NCI-H526 treated with DMSO at 0.1 percent for 48 hours (cell line): Measurements from ENCODE around the gene ANXA1.
A peak's percentile ranks its signal among the peaks of the same experiment; 100 is the strongest.
"Not testable (repeated sequence)": the region's sequence is repeated elsewhere in the genome, so short reads cannot be mapped to it uniquely, and the experiment has no call there.

Experiments
- DNase-seq: peaks from one replicate; lab custom pipeline; 2025; lab: John Stamatoyannopoulos, UW

ANXA1 gene

DNA sequence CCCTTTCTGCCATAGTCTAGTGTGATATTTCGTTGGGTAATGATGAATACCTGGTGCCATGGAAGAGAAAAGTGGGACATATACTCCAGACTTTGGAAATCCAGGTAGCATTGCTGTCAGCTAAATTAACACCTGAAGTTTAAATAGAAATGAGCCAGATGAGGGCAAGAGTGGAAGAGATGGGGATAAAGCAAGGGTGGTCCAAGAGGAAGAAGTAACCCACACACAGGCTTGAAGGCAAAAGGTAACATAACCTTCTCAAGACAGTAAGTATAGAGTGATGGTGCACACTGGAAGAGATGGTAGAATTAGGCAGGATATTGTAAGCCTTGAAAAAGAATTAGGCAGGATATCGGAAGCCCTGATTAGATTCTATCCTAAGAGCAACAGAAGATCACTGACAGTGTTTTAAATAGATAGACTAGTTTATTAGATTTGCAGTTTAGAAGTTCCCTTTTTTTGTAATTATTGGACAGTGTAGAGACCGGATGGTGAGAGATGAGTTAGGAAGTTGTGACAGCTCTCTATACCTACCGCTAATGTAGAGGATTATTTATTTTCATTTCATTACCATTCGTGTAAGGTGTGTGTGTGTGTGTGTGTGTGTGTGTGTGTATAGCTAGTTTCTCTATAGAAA, 16.8 kb downstream of the ANXA1 start:
- DNase-seq, result no peak

DNA sequence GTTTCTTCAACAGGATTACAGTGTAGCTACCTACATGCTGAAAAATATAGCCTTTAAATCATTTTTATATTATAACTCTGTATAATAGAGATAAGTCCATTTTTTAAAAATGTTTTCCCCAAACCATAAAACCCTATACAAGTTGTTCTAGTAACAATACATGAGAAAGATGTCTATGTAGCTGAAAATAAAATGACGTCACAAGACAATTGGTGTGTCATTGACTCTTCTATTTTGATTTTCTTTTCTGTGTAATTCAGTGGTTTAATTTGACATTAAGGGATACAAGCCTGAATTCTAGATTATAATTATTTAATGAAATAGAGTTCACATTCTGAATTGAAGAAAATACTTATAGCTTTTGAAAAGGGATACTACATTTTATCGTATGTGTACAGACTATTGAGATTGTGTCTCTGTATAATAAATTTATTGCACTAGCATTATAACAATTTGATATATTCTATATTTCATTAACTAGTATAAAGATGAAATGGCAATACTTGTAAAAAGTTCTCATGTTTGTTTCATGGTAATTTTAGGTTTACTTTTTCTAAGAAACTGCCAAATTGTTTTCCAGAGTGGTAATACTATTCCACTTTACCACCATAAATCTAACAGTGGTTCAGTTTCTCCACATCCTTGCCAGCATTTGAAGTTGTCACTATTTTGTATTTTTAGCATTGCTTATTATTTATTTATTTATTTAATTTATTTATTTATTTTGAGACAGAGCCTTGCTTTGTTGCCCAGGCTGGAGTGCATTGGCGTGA, 18.7 kb downstream of the ANXA1 start:
- no peak for DNase-seq

DNA sequence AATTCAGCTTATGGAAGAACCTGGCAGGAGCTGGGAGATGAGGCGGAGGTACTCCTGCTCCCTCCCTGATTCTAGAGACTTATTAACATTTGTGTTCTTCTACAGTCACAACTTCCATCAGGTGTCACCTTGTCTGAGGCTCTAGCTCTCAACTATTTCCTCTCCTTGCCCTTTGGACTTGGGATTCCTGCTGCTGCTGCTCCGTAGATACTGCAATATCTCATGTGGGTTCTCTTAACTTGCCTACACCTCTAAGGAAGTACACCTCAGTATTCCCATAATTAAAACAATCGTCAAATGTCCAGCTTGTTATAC, 21.2 kb downstream of the ANXA1 start:
- DNase-seq, result peak; percentile 18

DNA sequence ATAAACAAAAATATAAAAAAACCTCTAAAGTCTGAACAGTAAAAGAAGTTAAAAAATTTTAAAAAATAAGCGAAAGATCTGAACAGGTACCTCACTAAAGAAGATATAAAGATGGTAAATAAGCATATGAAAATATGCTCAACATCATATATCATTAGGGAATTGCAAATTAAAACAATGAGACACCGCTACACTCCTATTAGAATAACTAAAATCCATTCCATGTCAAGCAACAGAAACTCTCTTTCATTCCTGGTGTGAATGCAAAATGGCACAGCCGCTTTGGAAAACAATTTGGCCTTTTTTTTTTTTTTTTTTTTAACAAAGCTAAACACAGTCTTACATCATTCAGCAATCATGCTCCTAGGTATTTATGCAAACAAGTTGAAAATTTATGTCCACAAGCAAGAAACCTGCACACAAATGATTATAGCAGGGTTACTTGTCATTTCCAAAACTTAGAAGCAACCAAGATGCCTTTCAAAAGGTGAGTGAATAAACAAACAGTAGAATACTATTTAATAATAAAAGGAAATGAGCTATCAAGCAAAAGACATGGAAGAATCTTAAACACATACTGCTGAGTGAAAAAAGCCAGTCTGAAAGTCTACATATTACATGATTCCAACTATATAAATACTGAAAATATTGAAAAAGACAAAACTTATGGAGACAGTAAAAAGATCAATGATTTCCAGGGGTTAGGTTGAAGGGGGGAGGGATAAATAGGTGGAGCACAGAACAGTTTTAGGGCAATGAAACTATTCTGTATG, 22.1 kb downstream of the ANXA1 start:
- DNase-seq, result peak; percentile 83

DNA sequence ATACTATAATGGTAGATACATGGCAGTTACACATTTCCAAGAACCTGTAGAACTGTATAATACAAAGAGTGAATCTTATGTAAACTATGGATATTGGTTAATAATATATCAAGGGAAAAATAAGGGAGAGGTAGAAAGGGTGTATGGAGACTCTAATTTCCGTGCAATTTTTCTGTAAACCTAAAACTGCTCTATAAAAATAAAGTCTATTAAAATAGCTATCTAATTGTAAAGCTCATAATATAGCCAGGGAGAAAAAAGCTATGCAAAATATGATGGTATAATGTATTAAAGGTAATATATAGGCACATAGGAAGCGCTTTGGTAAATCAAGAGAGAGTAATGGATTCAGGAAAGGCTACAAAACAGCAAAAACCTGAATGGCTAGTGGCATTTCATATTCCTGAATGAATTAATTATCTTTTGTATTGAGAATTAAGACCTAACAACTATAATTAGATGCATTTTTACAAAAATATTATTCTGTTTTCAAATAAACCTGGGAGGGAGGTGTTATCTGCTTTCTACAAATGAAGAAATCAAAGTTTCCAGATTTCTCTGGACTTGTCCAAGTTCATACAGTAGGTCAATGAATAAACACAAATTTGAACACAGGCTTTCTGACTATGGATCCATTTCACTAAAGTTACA, 22.8 kb downstream of the ANXA1 start:
- no peak for DNase-seq

DNA sequence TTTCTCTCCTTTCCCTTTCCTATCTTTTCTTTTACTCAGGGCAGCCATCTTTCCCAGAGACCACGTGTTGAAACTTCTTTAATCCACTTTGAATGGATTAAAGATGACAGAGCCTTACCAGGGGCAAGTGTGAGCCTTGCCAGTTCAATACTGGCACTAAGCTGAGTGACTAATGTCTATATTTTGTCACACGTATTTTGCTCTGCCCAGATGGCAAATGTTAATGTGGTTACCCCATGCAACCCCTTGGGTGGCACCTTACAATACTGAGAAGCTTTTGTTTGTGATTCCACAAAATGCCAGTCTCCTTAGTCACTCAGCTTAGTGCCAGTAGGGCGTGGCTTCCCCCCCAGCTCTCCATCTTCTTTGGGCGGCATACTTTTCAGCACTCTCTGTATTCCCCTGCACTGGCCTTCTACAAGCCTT, 24.8 kb downstream of the ANXA1 start:
- DNase-seq, result no peak

DNA sequence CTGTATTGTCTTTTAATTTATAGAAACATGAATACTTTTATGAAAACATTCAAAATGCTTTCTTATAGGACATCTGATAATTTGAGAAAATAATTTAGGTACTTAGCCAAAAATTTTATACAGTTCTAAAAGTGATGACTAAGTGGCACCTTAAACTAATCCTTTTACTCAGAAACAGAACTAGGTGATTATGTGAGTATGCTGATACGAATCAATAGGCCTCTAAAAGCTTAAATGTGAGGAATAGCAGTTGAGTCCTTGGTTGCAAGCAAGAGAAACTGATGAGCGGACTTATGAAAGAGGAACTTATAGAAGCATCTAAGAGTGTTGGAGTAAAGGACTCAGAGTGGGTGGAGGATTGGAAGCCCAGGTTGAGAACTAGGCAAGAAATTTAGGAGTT, 26.4 kb downstream of the ANXA1 start:
- DNase-seq, result no peak

DNA sequence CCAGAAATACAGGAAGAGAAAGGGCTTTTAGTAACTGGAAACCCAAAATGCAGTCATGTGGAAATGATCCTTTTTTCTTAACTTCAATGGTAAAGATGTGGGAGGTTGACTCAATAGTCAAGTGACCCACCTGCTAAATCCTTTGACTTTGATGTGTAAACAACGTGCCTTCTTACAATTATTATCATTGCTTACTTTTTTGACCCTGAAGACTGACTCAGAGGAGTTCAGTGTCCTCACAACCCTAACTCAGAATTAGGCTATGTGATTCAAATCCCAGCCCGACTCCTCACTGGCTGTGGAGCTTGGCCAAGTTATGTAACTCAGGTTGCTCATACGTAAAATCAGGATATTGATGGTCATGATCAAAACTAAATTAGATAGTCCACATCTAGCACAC, 27.9 kb downstream of the ANXA1 start:
- no peak for DNase-seq

DNA sequence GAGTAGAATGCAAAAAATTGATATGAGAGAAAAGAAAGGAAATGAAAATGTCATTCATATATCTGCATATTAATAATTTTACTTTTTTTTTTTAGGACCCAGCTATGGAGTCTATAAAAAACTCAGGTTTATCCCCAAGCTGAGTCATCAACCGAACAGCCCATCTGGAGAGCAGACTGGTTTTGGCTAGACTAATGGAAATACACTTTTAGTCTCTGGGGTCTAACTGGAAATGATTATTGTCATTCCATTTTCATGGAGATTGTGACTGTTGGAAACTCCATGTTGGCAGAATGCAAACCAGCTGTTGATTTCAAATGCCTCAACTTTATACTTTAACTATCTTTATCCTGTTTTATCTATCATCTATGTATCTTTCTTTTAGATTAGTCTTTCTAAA, 28.7 kb downstream of the ANXA1 start:
- DNase-seq, result no peak

DNA sequence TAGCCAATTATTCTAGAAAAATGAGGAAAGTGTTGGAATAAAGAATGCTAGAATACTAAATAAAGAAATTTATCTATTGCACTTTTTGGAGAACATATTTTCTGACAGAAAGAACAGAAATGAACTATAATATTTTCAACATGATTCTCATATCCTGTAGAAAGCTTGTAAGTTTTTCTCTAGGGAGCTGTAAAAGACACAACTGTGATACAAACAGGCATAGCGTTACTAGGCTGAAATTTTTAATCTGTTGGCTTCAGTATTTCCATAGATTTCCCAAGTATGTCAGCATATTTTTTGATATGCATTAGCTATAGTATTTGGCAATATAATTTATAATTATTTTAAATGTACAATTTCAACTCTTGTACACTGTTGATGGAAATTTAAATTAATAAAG, 31.3 kb downstream of the ANXA1 start:
- DNase-seq, result no peak

DNA sequence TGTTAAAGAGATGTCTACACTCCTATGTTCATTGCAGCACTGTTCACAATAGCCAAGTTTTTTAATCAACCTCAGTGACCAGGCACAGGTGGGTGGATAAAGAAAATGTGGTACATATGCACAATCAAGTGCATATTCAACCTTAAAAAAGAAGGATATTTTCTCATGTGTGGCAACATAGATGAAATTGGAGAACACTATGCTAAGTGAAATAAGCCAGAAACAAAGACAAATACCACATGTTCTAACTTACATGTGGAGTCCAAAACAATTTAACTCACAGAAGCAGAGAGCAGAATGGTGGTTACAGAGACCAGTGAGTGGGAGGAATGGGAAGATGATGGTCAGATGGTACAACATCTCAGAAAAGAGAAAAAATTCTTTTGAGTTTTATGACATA, 31.8 kb downstream of the ANXA1 start:
- peak; percentile 54 for DNase-seq

DNA sequence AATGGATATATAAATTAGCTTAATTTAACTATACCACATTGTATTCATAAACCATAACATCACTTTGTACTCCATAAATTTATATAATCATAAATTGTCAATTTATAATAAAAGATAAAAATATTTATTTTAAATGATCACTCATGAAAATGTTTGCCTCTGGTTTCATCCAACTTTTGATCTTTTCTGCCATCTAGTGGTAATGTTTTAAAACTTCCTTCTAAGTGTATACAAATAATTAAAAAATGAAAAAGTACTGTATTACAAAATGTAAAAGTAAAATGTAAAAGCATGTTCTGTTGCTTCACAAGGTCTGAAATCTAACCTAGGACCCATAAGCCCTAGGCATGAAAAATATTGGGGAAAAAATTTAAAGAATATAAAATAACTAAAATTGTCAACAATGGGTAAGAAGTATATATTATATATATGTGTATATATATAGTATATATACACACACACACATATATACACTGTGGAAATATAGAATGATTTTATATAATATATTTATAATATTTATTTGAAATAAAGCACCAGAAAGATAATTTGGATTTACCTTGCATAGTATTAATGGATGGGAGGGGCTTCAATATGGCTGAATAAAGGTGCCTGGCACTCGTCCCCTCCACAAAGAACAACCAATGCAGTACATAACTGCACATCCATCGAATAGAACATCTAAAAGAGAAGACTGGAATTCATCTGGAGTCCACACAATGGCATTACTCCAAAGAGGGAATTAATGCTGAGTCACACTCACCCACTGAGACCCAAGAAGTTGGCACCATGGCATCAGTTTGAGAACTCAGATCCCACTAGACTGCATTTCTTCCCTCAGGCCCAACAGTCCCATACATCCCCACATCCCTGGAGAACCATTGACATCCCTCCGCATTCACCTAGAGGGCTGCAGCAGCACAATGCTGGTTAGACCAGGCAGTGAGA, 32.5 kb downstream of the ANXA1 start:
- peak; percentile 60 for DNase-seq

DNA sequence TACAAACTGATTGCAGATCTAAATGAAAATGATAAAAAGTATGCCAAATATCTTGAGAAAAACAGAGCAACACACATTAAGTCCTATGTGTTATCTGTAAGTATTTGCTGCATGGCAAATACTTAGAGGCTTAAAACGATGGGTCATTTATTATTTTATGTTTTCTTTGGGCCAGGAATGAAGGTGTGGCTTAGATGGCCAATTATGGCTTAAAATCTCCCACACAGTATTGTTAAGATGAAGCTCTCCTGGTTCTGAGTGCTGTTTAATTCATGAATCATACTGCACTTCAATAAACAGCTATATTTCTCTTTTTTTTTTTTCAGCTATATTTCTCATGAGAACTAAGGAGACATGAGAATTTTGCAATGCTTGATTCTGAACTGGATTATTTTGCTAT, 39.4 kb downstream of the ANXA1 start:
- not testable (repeated sequence) for DNase-seq

DNA sequence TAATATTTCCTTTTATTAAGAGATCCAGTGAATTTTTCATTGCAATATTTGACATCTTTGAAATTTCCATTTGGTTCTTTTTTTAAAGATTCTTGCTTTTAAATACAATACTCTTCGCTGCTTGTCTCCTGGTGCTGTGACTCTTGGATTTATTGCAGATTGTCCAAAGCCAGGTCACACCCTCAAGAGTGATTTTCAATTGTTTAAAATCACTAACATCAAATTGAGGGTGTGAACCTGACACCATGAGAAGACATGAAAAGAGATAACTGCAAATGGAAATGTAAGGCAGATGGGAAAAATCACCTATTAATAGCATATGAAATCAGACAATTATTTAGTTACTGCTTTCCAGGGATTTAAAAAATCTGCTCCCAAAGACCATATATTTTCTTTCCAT, 42.6 kb downstream of the ANXA1 start:
- no peak for DNase-seq

DNA sequence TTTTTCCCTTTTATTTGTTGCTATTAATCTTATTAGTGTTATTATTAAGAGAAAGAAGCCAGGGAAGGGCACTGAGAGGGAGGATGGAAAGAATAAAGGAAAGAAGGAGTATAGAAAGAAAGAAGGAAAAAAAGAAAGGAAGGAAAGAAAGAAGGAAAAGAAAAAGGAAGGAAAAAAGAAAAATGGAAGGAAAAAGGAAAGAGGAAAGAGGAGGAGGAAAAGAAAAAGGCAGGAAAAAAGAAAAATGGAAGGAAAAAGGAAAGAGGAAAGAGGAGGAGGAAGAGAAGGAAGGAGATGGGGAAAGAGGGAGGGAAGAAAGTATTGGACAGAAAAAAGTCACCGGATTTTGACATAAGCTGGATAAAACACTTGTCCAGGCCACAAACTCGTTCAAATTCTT, 47.8 kb downstream of the ANXA1 start:
- DNase-seq, result no peak

DNA sequence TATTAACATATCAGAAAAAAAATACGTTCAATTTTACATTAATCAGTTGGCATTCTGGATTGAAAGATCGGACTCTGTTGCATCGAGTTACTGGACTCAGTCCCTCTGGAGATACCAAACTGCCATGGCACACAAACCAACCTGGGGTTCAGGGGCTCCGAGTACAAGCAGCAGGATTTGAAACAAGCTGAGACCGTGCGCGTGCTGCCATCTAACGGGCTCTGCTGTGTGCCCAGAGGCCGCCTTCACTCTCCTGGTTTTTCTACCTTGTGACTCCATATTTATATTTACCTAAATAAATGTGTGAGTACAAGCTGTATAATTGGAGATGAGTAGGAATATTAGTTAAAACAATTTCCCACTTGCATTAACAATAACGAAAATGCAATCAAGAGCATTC, 48.2 kb downstream of the ANXA1 start:
- peak; percentile 49 for DNase-seq

DNA sequence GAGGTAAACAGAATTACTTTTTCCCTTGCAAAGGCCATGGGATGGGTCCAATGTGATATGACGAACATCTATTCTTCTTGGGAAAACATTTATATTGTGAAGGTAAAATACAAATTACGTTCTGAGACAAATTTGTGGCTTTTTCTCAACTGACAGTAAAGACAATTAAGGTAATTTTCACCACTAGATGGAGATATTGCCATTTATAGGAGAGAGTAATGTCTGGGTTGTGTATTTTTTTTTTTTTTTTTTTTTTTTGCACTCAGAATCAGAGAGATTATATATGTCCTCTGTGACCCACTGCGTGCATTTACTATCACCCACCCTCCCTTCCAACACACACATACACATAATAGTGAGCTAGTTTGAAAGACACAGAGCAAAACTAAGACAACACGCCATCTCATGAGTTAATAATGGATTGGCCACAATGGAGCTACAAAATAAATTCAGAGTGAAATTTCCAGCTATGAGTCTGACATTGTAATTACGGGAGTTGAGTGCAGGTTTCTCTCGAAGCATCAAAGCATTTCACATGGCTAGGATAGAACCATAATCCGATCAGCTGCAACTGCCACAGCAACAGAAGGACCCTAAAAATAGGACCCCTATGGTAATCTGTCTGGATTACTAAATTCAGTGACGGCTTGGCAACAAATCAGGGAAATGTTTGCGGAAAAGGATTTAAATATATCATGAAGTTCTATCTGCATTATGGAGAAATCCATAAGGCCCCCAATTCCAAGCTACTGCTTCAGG, 49.2 kb downstream of the ANXA1 start:
- DNase-seq, result no peak

DNA sequence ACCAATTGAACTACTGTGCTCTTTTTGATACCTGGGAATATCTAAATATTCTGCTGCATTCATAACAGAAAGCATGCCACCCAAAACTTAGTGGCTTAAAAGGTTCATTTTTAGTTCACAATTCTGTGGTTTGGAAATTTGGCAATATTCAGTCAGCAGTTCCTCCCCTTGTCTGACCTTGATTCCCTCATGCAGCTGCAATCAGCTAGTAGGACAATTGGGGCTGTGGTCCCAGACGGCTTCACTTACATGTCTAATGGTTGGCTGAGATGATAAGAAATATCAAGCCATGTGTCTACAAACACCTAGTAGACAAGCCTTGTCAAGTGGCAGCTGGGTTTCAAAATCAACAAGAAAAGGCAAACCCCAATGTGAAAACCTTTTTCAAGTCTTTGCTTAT, 51.3 kb downstream of the ANXA1 start:
- DNase-seq, result no peak

DNA sequence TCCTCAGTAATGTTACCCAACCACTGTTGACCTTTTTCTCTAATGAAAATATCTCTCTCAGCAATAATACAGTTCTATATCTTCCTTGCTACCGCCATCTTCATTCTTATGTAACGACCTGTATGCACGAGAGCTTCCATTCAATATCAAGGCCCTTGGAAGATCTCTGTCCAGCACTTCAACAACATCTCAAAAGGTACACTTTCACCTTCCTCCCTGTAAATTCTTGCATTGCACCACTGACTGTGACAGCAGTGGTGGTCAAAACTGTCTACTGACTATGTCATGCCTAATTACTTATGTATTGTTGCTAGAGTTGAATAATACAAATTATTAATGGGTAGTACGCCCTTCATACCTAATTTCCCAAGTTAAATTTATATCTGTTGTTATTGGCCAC, 53.3 kb downstream of the ANXA1 start:
- DNase-seq, result no peak

DNA sequence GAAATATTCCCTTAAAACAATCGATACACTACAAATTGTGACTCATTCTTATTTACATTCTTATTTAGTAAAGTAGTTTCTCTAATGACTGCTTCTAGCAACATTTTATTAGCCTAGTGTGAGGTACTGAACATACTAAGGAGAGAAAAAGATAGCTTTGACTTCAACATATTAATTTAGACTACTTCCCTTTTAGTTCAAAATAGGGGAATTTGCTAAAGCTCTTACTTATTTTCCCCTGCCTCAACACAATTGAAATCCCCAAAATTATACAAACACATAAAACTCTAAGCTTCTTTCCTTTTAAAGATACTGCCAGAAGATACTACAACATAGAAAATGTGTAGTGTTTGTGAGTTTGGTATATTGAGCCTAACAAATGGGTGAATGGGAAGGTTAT, 55.2 kb downstream of the ANXA1 start:
- no peak for DNase-seq
